GM06990 (cell line): Measurements from ENCODE around the gene GTF2H2C.
A peak's percentile ranks its signal among the peaks of the same experiment; 100 is the strongest.
"Not testable (repeated sequence)": the region's sequence is repeated elsewhere in the genome, so short reads cannot be mapped to it uniquely, and the experiment has no call there.

ENCODE experiments used
- DNase-seq: peaks from one replicate; pipeline ENCODE4 v3.0.0-alpha.2; 2011; ENCODE audit not compliant: insufficient read length; ENCODE audit errors: extremely low read depth
- H3K27me3 ChIP-seq: replicated peaks from 2 replicates; pipeline ENCODE4 v1.6.0; 2011; ENCODE audit warnings: low read length; ENCODE audit not compliant: control insufficient read depth, insufficient read depth
- H3K36me3 ChIP-seq: 2 replicates; pipeline ENCODE4 v1.5.1; 2011; ENCODE audit warnings: low read length; ENCODE audit not compliant: control insufficient read depth, insufficient read depth
- H3K4me3 ChIP-seq: replicated peaks from 2 replicates; pipeline ENCODE4 v1.5.1; 2011; ENCODE audit warnings: low read depth, mild to moderate bottlenecking, control low read depth, low read length
- CTCF ChIP-seq: IDR thresholded peaks from 2 replicates; pipeline ENCODE4 v1.5.1; 2011; ENCODE audit warnings: low read length, control low read depth, mild to moderate bottlenecking, inconsistent platforms; ENCODE audit not compliant: insufficient read depth, poor library complexity, severe bottlenecking

GTF2H2C gene

GRCh38 chr5:69559908-69560330 lies at the start of gene GTF2H2C:
TSS of gene GTF2H2C (plus strand) at chr5:69560191. CDS start at chr5:69565133, 4,942 bp downstream.
- peak; percentile 77 for DNase-seq
- not testable (repeated sequence) for H3K27me3 ChIP-seq, H3K36me3 ChIP-seq
- peak within 1 kb of the TSS; percentile 52 for H3K4me3 ChIP-seq
- peak; percentile 38 for TF ChIP-seq CTCF

GRCh38 chr5:69510694-69511093 lies 49.3 kb upstream of the GTF2H2C start:
- no peak overlapping the region for H3K4me3 ChIP-seq
- H3K27me3 ChIP-seq = no peaks in the 10 kb centered on the region
- no peak for TF ChIP-seq CTCF
- DNase-seq = no peak
- H3K36me3 ChIP-seq = peaks cover 1% of the 10 kb centered on the region; the same call in 1 of the 2 replicates

- DNase-seq = no peak
- Histone ChIP-seq H3K36me3 (peaks cover 1% of the 10 kb centered on the region; the same call in 1 of the 2 replicates), H3K4me3 (no peak overlapping the region), H3K27me3 (no peaks in the 10 kb centered on the region)
- TF ChIP-seq CTCF = no peak
These were observed 47.2 kb upstream of the GTF2H2C start for GRCh38 chr5:69512740-69513260.

- not testable (repeated sequence) for H3K4me3 ChIP-seq, H3K27me3 ChIP-seq, H3K36me3 ChIP-seq, DNase-seq
These were observed 44.4 kb upstream of the GTF2H2C start for GRCh38 chr5:69515570-69515969.

- no peak for DNase-seq
- no peaks in the 10 kb centered on the region for H3K27me3 ChIP-seq
- no peaks in the 10 kb centered on the region for H3K36me3 ChIP-seq
- no peak for TF ChIP-seq CTCF
- no peak overlapping the region for H3K4me3 ChIP-seq
These were observed 43.2 kb upstream of the GTF2H2C start for GRCh38 chr5:69516769-69517168.

GRCh38 chr5:69517763-69518212 lies 42.2 kb upstream of the GTF2H2C start:
- no peaks in the 10 kb centered on the region for H3K36me3 ChIP-seq
- no peak for DNase-seq
- H3K27me3 ChIP-seq = no peaks in the 10 kb centered on the region
- TF ChIP-seq CTCF = no peak
- H3K4me3 ChIP-seq = no peak overlapping the region
